Smooth muscle cell (in vitro differentiated cells): ENCODE results near the gene C11orf24. TPM values are rescaled to one million over a fixed set of nuclear protein-coding genes. Genes with fewer than 3 reads are reported as not detected.

Source experiments
- DNase-seq: peaks from one replicate; lab custom pipeline; 2025; ENCODE audit not compliant: unreplicated experiment; lab: John Stamatoyannopoulos, UW
- H2AFZ ChIP-seq: fragments of 200-600 bp; sonication (generic); 2 replicates; pipeline ENCODE4 v1.6.0; 2016; ENCODE audit warnings: antibody characterized with exemption, low read depth, mild to moderate bottlenecking
- H3F3A ChIP-seq: fragments of 200-600 bp; sonication (generic); 2 replicates; pipeline ENCODE4 v1.6.0; 2017; ENCODE audit warnings: antibody characterized with exemption, low read depth
- H3K27ac ChIP-seq: fragments of 200-600 bp; sonication (generic); 2 replicates; pipeline ENCODE4 v1.5.1; 2016; ENCODE audit warnings: low read depth, mild to moderate bottlenecking
- H3K27me3 ChIP-seq: fragments of 200-600 bp; sonication (generic); 2 replicates; pipeline ENCODE4 v1.6.1; 2016; ENCODE audit warnings: low read depth, mild to moderate bottlenecking
- H3K36me3 ChIP-seq: fragments of 200-600 bp; sonication (generic); 2 replicates; pipeline ENCODE4 v1.5.1; 2016; ENCODE audit warnings: low read depth
- H3K4me1 ChIP-seq: fragments of 200-600 bp; sonication (generic); 2 replicates; pipeline ENCODE4 v1.5.1; 2016; ENCODE audit warnings: low read depth
- H3K4me2 ChIP-seq: fragments of 200-600 bp; sonication (generic); 2 replicates; pipeline ENCODE4 v1.6.0; 2016; ENCODE audit warnings: mild to moderate bottlenecking
- H3K4me3 ChIP-seq: fragments of 200-600 bp; sonication (generic); 2 replicates; pipeline ENCODE4 v1.5.1; 2016; ENCODE audit warnings: mild to moderate bottlenecking
- H3K79me2 ChIP-seq: fragments of 200-600 bp; sonication (generic); 2 replicates; pipeline ENCODE4 v1.6.0; 2016; ENCODE audit warnings: low read depth, mild to moderate bottlenecking
- H3K9ac ChIP-seq: fragments of 200-600 bp; sonication (generic); 2 replicates; pipeline ENCODE4 v1.6.0; 2016; ENCODE audit warnings: low read depth
- H3K9me3 ChIP-seq: fragments of 200-600 bp; sonication (generic); replicated peaks from 2 replicates; pipeline ENCODE4 v1.5.1; 2016; ENCODE audit warnings: low read depth
- H4K20me1 ChIP-seq: fragments of 200-600 bp; sonication (generic); 2 replicates; pipeline ENCODE4 v1.6.0; 2016; ENCODE audit warnings: low read depth
- WGBS: methylation state at CpG from one replicate; pipeline ENCODE4 v1.1.7; 2016; ENCODE audit warnings: low lambda C conversion rate; 5-methylcytosine and 5-hydroxymethylcytosine counted together
- polyA plus RNA-seq: library from polyadenylated mRNA; unstranded; fragments of >200 nt; fragmentation: Nextera tagmentation; extraction: Ambion mirVana; gene quantifications from 2 replicates; pipeline ENCODE4 v1.2.1, GENCODE V29; 2016
- total RNA-seq: library from RNA; depleted of rRNA; stranded (reverse); fragments of >200 nt; gene quantifications from 2 replicates; pipeline ENCODE4 v1.2.3, GENCODE V29; 2014
- TF ChIP-seq, protein P1 (sequence below): fragments of 200-600 bp; sonication (generic); IDR thresholded peaks from 2 replicates; pipeline ENCODE4 v1.5.1; 2017; ENCODE audit warnings: borderline replicate concordance, mild to moderate bottlenecking, antibody characterized with exemption; ENCODE audit not compliant: insufficient read depth, poor library complexity, severe bottlenecking

C11orf24 gene
- total and polyA plus RNA-seq, 2 experiments from 2014 or later, result 58.1 to 97.5 TPM

DNA sequence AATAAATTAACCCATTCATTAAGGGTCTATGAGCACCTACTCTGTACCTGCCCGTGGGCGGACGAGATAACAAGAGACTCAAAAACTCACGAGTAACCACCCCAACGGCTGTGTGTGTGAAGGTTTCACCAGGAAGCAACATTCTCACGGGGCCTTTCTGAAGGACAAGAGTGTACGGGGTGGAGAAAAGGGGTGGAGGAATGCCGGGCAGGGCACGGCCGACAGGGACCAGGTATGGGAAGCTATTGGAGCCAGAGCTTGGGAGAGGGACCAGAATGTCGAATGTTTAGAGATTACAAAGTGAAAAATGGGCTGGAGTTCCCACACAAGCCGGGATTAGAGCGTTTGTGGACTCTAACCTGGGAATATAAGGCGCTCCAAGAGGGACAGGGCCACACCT is 60.2 kb downstream of the C11orf24 start:
- peak overlapping the region; percentile 94 for H3K9ac ChIP-seq
- no peaks in the 10 kb centered on the region for H3F3A ChIP-seq
- peaks cover 13% of the 10 kb centered on the region for H3K4me1 ChIP-seq
- 61% methylated on average over 14 of the region's 14 CpGs for WGBS
- H3K27ac ChIP-seq, result no peak overlapping the region
- H3K36me3 ChIP-seq, result no peaks in the 10 kb centered on the region
- H3K79me2 ChIP-seq, result peaks cover 60% of the 10 kb centered on the region
- no peak for DNase-seq
- H3K4me2 ChIP-seq, result peak overlapping the region; percentile 94
- H3K27me3 ChIP-seq, result no peaks in the 10 kb centered on the region
- H4K20me1 ChIP-seq, result peaks cover 61% of the 10 kb centered on the region
- H2AFZ ChIP-seq, result no peak overlapping the region
- peak overlapping the region; percentile 100 for H3K4me3 ChIP-seq
- TF ChIP-seq, protein P1, sequence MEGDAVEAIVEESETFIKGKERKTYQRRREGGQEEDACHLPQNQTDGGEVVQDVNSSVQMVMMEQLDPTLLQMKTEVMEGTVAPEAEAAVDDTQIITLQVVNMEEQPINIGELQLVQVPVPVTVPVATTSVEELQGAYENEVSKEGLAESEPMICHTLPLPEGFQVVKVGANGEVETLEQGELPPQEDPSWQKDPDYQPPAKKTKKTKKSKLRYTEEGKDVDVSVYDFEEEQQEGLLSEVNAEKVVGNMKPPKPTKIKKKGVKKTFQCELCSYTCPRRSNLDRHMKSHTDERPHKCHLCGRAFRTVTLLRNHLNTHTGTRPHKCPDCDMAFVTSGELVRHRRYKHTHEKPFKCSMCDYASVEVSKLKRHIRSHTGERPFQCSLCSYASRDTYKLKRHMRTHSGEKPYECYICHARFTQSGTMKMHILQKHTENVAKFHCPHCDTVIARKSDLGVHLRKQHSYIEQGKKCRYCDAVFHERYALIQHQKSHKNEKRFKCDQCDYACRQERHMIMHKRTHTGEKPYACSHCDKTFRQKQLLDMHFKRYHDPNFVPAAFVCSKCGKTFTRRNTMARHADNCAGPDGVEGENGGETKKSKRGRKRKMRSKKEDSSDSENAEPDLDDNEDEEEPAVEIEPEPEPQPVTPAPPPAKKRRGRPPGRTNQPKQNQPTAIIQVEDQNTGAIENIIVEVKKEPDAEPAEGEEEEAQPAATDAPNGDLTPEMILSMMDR, result no peak
- H3K9me3 ChIP-seq, result no peaks in the 10 kb centered on the region

Other genes starting within 250 kb of the C11orf24 start
- 115 and 165 TPM in 2 replicates for gene NDUFS8, start 241.3 kb downstream of the C11orf24 start, total RNA-seq
- 302 and 314 TPM in 2 replicates for gene NDUFS8, start 241.3 kb downstream of the C11orf24 start, polyA plus RNA-seq
- gene TCIRG1, start 232.9 kb downstream of the C11orf24 start, total RNA-seq, result 37.2 and 39.7 TPM in 2 replicates
- 59.0 and 76.4 TPM in 2 replicates for gene TCIRG1, start 232.9 kb downstream of the C11orf24 start, polyA plus RNA-seq
- 15.9 and 31.1 TPM in 2 replicates for gene CHKA, start 150.6 kb downstream of the C11orf24 start, total RNA-seq
- 19.9 and 21.7 TPM in 2 replicates for gene CHKA, start 150.6 kb downstream of the C11orf24 start, polyA plus RNA-seq
- 26.5 and 35.0 TPM in 2 replicates for gene KMT5B, start 58.7 kb downstream of the C11orf24 start, total RNA-seq
- 32.1 and 32.9 TPM in 2 replicates for gene KMT5B, start 58.7 kb downstream of the C11orf24 start, polyA plus RNA-seq
- 16.1 and 17.7 TPM in 2 replicates for gene LRP5, start 40.6 kb upstream of the C11orf24 start, total RNA-seq
- gene LRP5, start 40.6 kb upstream of the C11orf24 start, polyA plus RNA-seq, result 26.5 and 26.6 TPM in 2 replicates
- gene PPP6R3, start 188.8 kb upstream of the C11orf24 start, total RNA-seq, result 120 and 121 TPM in 2 replicates
- gene PPP6R3, start 188.8 kb upstream of the C11orf24 start, polyA plus RNA-seq, result 28.4 and 36.7 TPM in 2 replicates